ENCODE results near the gene UBE2E2. TPM values are rescaled to one million over a fixed set of nuclear protein-coding genes. Genes with fewer than 3 reads are reported as not detected.

The UBE2E2 gene
- total and polyA plus RNA-seq, 2 experiments from 2014 or later, result 140 to 246 TPM

GRCh38 chr3:23232016-23232415, 28.9 kb downstream of the UBE2E2 start:
- Histone ChIP-seq H3K4me1 (ENCODE audit: low read depth) (no peaks in the 10 kb centered on the region), H3K36me3 (no peaks in the 10 kb centered on the region), H3K27me3 (no peaks in the 10 kb centered on the region), H3K4me3 (no peak overlapping the region), H3K27ac (no peak overlapping the region), H3K9me3 (ENCODE audit: low read depth) (no peaks in the 10 kb centered on the region)
- TF ChIP-seq CTCF (IDR thresholded peaks at IDR 0.05; ENCODE audit: low read depth, low read length), result no peak
- peak in 1 of 2 donors; percentile 36 for DNase-seq (ENCODE audit: low read depth in 1 of 2, low spot score in 1 of 2)

- no peak for TF ChIP-seq CTCF (IDR thresholded peaks at IDR 0.05; ENCODE audit: low read depth, low read length)
- Histone ChIP-seq H3K36me3 (no peaks in the 10 kb centered on the region), H3K4me1 (ENCODE audit: low read depth) (peaks cover 2% of the 10 kb centered on the region), H3K9me3 (ENCODE audit: low read depth) (no peaks in the 10 kb centered on the region), H3K27me3 (no peaks in the 10 kb centered on the region), H3K4me3 (no peak overlapping the region), H3K27ac (no peak overlapping the region)
- DNase-seq (ENCODE audit: low read depth in 1 of 2, low spot score in 1 of 2), result no peak
Measured at GRCh38 chr3:23232854-23233253, 29.7 kb downstream of the UBE2E2 start.

- H3K27me3 ChIP-seq, result no peaks in the 10 kb centered on the region
- no peaks in the 10 kb centered on the region for H3K9me3 ChIP-seq (ENCODE audit: low read depth)
- peaks cover 7% of the 10 kb centered on the region for H3K4me1 ChIP-seq (ENCODE audit: low read depth)
- H3K27ac ChIP-seq, result no peak overlapping the region
- no peak for DNase-seq (ENCODE audit: low read depth in 1 of 2, low spot score in 1 of 2)
- no peak overlapping the region for H3K4me3 ChIP-seq
- no peak for TF ChIP-seq CTCF (IDR thresholded peaks at IDR 0.05; ENCODE audit: low read depth, low read length)
- no peaks in the 10 kb centered on the region for H3K36me3 ChIP-seq
Measured at GRCh38 chr3:23235264-23235663, 32.1 kb downstream of the UBE2E2 start.

- H3K36me3 ChIP-seq, result no peaks in the 10 kb centered on the region
- TF ChIP-seq CTCF (IDR thresholded peaks at IDR 0.05; ENCODE audit: low read depth, low read length), result no peak
- H3K4me3 ChIP-seq, result no peak overlapping the region
- H3K9me3 ChIP-seq (ENCODE audit: low read depth), result no peaks in the 10 kb centered on the region
- no peaks in the 10 kb centered on the region for H3K27me3 ChIP-seq
- peaks cover 7% of the 10 kb centered on the region for H3K4me1 ChIP-seq (ENCODE audit: low read depth)
- no peak overlapping the region for H3K27ac ChIP-seq
- DNase-seq (ENCODE audit: low read depth in 1 of 2, low spot score in 1 of 2), result no peak
Measured at GRCh38 chr3:23236890-23237289, 33.8 kb downstream of the UBE2E2 start.

GRCh38 chr3:23238156-23238555, 35.0 kb downstream of the UBE2E2 start:
- Histone ChIP-seq H3K4me1 (ENCODE audit: low read depth) (peaks cover 7% of the 10 kb centered on the region), H3K9me3 (ENCODE audit: low read depth) (no peaks in the 10 kb centered on the region), H3K36me3 (no peaks in the 10 kb centered on the region), H3K27me3 (no peaks in the 10 kb centered on the region), H3K4me3 (no peak overlapping the region), H3K27ac (no peak overlapping the region)
- no peak for TF ChIP-seq CTCF (IDR thresholded peaks at IDR 0.05; ENCODE audit: low read depth, low read length)
- no peak for DNase-seq (ENCODE audit: low read depth in 1 of 2, low spot score in 1 of 2)

GRCh38 chr3:23238578-23238977, 35.5 kb downstream of the UBE2E2 start:
- DNase-seq (ENCODE audit: low read depth in 1 of 2, low spot score in 1 of 2), result no peak
- no peak overlapping the region for H3K27ac ChIP-seq
- no peak overlapping the region for H3K4me3 ChIP-seq
- H3K36me3 ChIP-seq, result no peaks in the 10 kb centered on the region
- no peak for TF ChIP-seq CTCF (IDR thresholded peaks at IDR 0.05; ENCODE audit: low read depth, low read length)
- H3K4me1 ChIP-seq (ENCODE audit: low read depth), result peaks cover 7% of the 10 kb centered on the region
- H3K9me3 ChIP-seq (ENCODE audit: low read depth), result no peaks in the 10 kb centered on the region
- no peaks in the 10 kb centered on the region for H3K27me3 ChIP-seq
